GM12878 (cell line): ENCODE data around the gene TMPRSS9. TPM values are rescaled to one million over a fixed set of nuclear protein-coding genes. Genes with fewer than 3 reads are reported as not detected.

Source experiments
- ATAC-seq: fragments of 200-7000 bp; cut with Tn5 transposase; 3 replicates; pipeline ENCODE4 v1.9.1; 2020; ENCODE audit warnings: mild to moderate bottlenecking, moderate library complexity
- BruUV-seq: library from RNA; stranded (reverse); fragments of 400-500 nt; replicated peaks from 2 replicates; lab custom pipeline; 2021; lab: Mats Ljungman, UMichigan
- CTCF ChIA-PET: fragments of 300-600 bp; sonication (Branson Sonifier 250); formaldehyde crosslinking; extraction: SDS; loops from one replicate; lab custom pipeline; 2021; ENCODE audit warnings: inconsistent platforms; lab: Yijun Ruan, JAX
- POLR2A ChIA-PET: fragments of 350-600 bp; formaldehyde crosslinking; extraction: SDS; loops from one replicate; lab custom pipeline; 2021; ENCODE audit warnings: inconsistent platforms; lab: Charles Lee
- RAD21 ChIA-PET: fragments of 300-600 bp; sonication (Branson Sonifier 250); formaldehyde crosslinking; loops from one replicate; lab custom pipeline; 2023; ENCODE audit warnings: antibody characterized with exemption; ENCODE audit not compliant: unreplicated experiment; lab: Charles Lee
- SMC1A ChIA-PET: fragments of 300-600 bp; sonication (Branson Sonifier 250); formaldehyde crosslinking; loops from one replicate; lab custom pipeline; 2023; ENCODE audit not compliant: unreplicated experiment, uncharacterized antibody; lab: Charles Lee
- DNase-seq: peaks from one replicate; pipeline ENCODE4 v3.0.0-alpha.2; 2011; ENCODE audit warnings: low read depth, low spot score
- FAIRE-seq: peaks from 3 replicates; lab custom pipeline; 2011; peaks lifted over from hg19 to GRCh38; lab: Jason Lieb, UNC
- H2AFZ ChIP-seq: 2 replicates; pipeline ENCODE4 v1.6.0; 2011; ENCODE audit warnings: low read depth, low read length, control low read depth; ENCODE audit not compliant: control insufficient read depth
- H3K27ac ChIP-seq: 2 replicates; pipeline ENCODE4 v1.5.1; 2011; ENCODE audit warnings: control low read depth; ENCODE audit not compliant: control insufficient read depth, insufficient read depth
- H3K27me3 ChIP-seq, 2 experiments: replicated peaks in 1 of 2; 2 replicates each; pipeline versions ENCODE4 v1.6.0 to v1.6.1; 2011; ENCODE audit warnings: low read length in 1 of 2; ENCODE audit not compliant: control insufficient read depth in 2 of 2, insufficient read depth in 2 of 2
- H3K36me3 ChIP-seq, 2 experiments: 2 replicates each; pipeline ENCODE4 v1.5.1; 2011; ENCODE audit warnings: low read length in 1 of 2; ENCODE audit not compliant: control insufficient read depth in 2 of 2, insufficient read depth in 2 of 2
- H3K4me1 ChIP-seq: 2 replicates; pipeline ENCODE4 v1.6.1; 2011; ENCODE audit warnings: mild to moderate bottlenecking, low read length, moderate library complexity, mixed read lengths; ENCODE audit not compliant: control insufficient read depth, insufficient read depth
- H3K4me2 ChIP-seq: 2 replicates; pipeline ENCODE4 v1.6.0; 2011; ENCODE audit warnings: control low read depth; ENCODE audit not compliant: control insufficient read depth, insufficient read depth
- H3K4me3 ChIP-seq: fragments of 200-600 bp; sonication (generic); 2 replicates; pipeline ENCODE4 v1.5.1; 2016
- H3K79me2 ChIP-seq: 2 replicates; pipeline ENCODE4 v1.6.0; 2011; ENCODE audit warnings: low read length; ENCODE audit not compliant: control insufficient read depth, insufficient read depth
- H3K9ac ChIP-seq: 2 replicates; pipeline ENCODE4 v1.8.0; 2011; ENCODE audit warnings: low read length, control low read depth, mixed read lengths; ENCODE audit not compliant: control insufficient read depth, insufficient read depth
- H3K9me3 ChIP-seq: replicated peaks from 3 replicates; pipeline ENCODE4 v1.5.1; 2011; ENCODE audit warnings: mild to moderate bottlenecking, low read length; ENCODE audit not compliant: control insufficient read depth, insufficient read depth
- H4K20me1 ChIP-seq: 2 replicates; pipeline ENCODE4 v1.6.0; 2011; ENCODE audit not compliant: control insufficient read depth, insufficient read depth
- BCL11A ChIP-seq: IDR thresholded peaks from 2 replicates; pipeline ENCODE4 v1.6.1; 2011; ENCODE audit warnings: low read depth, low read length
- CHD2 ChIP-seq: IDR thresholded peaks from 2 replicates; pipeline ENCODE4 v1.6.1; 2011; ENCODE audit warnings: low read depth, low read length, improper control_type of control experiment, borderline replicate concordance
- GATAD2B ChIP-seq: fragments of 450-650 bp; conservative IDR thresholded peaks from 2 replicates; pipeline ENCODE4 v1.6.1; 2017; ENCODE audit warnings: low read depth, mild to moderate bottlenecking, moderate library complexity
- POLR2AphosphoS5 ChIP-seq: IDR thresholded peaks from 2 replicates; pipeline ENCODE4 v1.6.1; 2011; ENCODE audit warnings: mild to moderate bottlenecking, low read length, inconsistent platforms
- RAD21 ChIP-seq: IDR thresholded peaks from 2 replicates; pipeline ENCODE4 v1.6.1; 2011; ENCODE audit warnings: mild to moderate bottlenecking, low read depth, low read length, moderate library complexity; ENCODE audit not compliant: insufficient read depth
- RELA ChIP-seq: fragments of 450-650 bp; IDR thresholded peaks from 2 replicates; pipeline ENCODE4 v1.8.0; 2014; ENCODE audit warnings: borderline replicate concordance; ENCODE audit not compliant: partially characterized antibody
- SMAD1 ChIP-seq: fragments of 450-650 bp; IDR thresholded peaks from 2 replicates; pipeline ENCODE4 v1.6.1; 2018; ENCODE audit warnings: mild to moderate bottlenecking, low read depth; ENCODE audit not compliant: partially characterized antibody
- ZNF217 ChIP-seq: fragments of 450-650 bp; IDR thresholded peaks from 2 replicates; pipeline ENCODE4 v1.6.1; 2017; ENCODE audit warnings: antibody characterized with exemption, mild to moderate bottlenecking
- WGBS: methylation state at CpG from one replicate; pipeline ENCODE4 v1.1.6; 2016; ENCODE audit warnings: low lambda C conversion rate; ENCODE audit not compliant: insufficient replicate concordance, insufficient coverage; ENCODE audit errors: missing lambda C conversion rate; 5-methylcytosine and 5-hydroxymethylcytosine counted together
- in situ Hi-C: fragments of 300-500 bp; cut with MboI; formaldehyde crosslinking; loops from 9 replicates; pipeline ENCODE4 v1.14.3; 2018; ENCODE audit warnings: mixed read lengths
- intact Hi-C: fragments of 100-400 bp; cut with micrococcal nuclease; formaldehyde crosslinking; loops from one replicate; pipeline ENCODE4 v1.14.2; 2022; ENCODE audit not compliant: unreplicated experiment
- polyA plus RNA-seq, 11 experiments: library from polyadenylated mRNA; depleted of rRNA in 4 of 11; unstranded in 6 of 11; stranded (reverse) in 5 of 11; fragments of >200 nt; fragmentation: Nextera tagmentation in 4 of 11; fragmentation: Illumina TruSeq in 1 of 11; extraction: Ambion mirVana in 4 of 11; extraction: Trizol in 1 of 11; gene quantifications; 1 replicate in 1 of 11; 2 replicates in 10 of 11; pipeline versions ENCODE4 v1.2.1 to v1.2.3, GENCODE V29; 2011 to 2016; ENCODE audit warnings: inconsistent platforms in 2 of 11, missing spikeins in 2 of 11, low read depth in 1 of 11
- total RNA-seq, 4 experiments: library from RNA; depleted of rRNA in 3 of 4; stranded (reverse); fragments of >200 nt in 3 of 4; fragmentation: Illumina TruSeq in 1 of 4; extraction: Trizol in 1 of 4; gene quantifications; 2 replicates each; pipeline versions ENCODE4 v1.2.1 to v1.2.3, GENCODE V29; 2013 to 2021

The TMPRSS9 gene
- total and polyA plus RNA-seq, 10 of the 15 experiments (the other 5 are each of a cell fraction or from before 2014, with no cell fraction given), result 0.24 TPM; not detected in 9

DNA sequence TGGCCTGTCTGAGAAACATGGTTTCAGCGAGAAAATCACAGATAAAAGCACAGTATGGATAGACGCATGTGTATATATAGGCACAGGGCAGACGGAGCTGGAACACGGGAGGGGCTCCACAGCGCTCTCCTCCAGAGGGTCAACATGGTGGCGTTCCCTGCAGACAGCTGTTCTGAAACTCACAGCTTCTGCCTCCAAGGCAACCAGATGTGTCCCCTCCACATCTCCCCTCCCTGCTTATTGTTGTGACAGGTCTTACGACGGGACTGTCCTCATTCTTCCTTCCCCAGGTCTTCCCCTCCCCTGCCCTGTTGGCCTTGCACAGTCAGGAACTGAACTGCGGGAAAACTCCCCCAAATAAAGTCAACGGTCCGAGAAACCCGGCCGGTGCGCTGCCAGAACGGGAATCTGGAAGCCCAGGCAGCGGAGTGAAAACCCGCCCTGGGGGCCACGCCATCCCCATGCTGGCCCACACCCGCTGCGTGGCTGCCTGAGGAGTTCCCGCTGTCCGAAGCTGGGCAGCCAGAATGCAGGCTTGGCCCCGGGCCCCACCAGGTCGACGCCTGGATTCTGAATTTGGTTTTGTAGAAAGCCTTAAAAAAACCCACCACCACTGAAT, 70.0 kb downstream of the TMPRSS9 start:
- Histone ChIP-seq H3K4me1 (peaks cover 11% of the 10 kb centered on the region), H3K4me2 (no peak overlapping the region), H4K20me1 (no peaks in the 10 kb centered on the region; the same call in 1 of the 2 replicates), H3K9ac (no peak overlapping the region), H3K36me3 (peaks cover 7 to 35% of the 10 kb centered on the region in 2 experiments; a peak in 3 of 4 replicates), H3K4me3 (no peak overlapping the region), H3K79me2 (peaks cover 22% of the 10 kb centered on the region), H3K27ac (no peak overlapping the region), H2AFZ (no peak overlapping the region), H3K9me3 (no peaks in the 10 kb centered on the region), H3K27me3 (no peaks in the 10 kb centered on the region)
- WGBS, result 96% methylated on average over 25 of the region's 25 CpGs
- TSS peak; percentile 43 for BruUV-seq
- no peak for TF ChIP-seq ZNF217
- no peak for TF ChIP-seq RELA
- TF ChIP-seq POLR2AphosphoS5, result 0 out of 2 replicates have a peak, but pooled peaks have one; percentile 31
- TF ChIP-seq RAD21, result no peak
- no peak for TF ChIP-seq SMAD1
- DNase-seq, result no peak
- intact Hi-C loops (no loop called here), in situ Hi-C loops (no loop called here)
- RAD21 ChIA-PET, result no interaction called here
- no peak for ATAC-seq
- CTCF ChIA-PET, result no interaction called here
- SMC1A ChIA-PET, result no interaction called here
- no peak for FAIRE-seq
- POLR2A ChIA-PET, result interaction anchor here (0.6 kb wide), 2 partner anchors 45 to 176 kb away, joined by 3 to 8 read pairs; no protein-coding TSS in a partner anchor

DNA sequence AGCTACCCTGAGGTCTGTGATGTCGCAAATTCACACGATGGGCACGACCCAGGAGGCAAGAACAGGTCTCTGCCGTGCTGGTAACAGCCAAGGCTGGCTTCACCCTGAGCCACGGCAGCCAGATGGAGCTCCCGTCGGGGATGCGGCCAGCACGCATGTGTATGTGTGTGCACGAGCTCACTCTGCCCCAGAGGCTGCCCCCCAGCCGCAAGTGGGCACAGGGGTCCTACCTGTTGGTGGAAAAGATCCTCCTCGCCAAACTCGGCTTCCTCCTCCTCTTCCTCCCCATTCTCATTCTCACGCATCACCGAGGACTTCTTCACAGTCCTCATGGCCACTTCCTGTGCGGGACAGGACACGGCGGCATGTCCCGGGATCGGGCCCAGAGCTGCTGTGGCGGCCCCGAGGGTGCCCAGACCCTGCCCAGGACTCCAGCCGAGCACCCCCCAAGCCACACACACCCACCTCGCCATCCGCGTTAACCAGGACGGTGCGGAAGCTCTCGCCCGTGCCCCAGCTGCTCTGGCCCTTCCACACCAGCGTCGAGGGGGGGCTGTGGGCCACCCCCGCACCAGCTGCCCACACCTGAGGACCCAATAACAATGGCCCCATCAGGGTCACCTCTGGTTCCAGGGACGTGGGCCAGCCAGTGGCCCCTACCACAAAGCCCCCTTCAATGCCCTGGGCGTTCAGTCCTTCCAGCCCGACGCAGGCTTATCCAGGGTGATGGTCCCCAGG, 71.4 kb downstream of the TMPRSS9 start:
- ChIA-PET SMC1A (no interaction called here), RAD21 (no interaction called here), CTCF (no interaction called here), POLR2A (no interaction called here)
- Histone ChIP-seq H3K4me2 (no peak overlapping the region), H3K9me3 (no peaks in the 10 kb centered on the region), H3K79me2 (peaks cover 9% of the 10 kb centered on the region), H3K27ac (no peak overlapping the region), H4K20me1 (no peaks in the 10 kb centered on the region), H2AFZ (no peak overlapping the region), H3K4me3 (no peak overlapping the region), H3K9ac (no peak overlapping the region), H3K4me1 (peaks cover 7% of the 10 kb centered on the region), H3K36me3 (peaks cover 7 to 39% of the 10 kb centered on the region in 2 experiments; a peak in 3 of 4 replicates), H3K27me3 (no peaks in the 10 kb centered on the region)
- WGBS, result 96% methylated on average over 35 of the region's 37 CpGs
- no peak for ATAC-seq
- no TSS peak for BruUV-seq
- intact Hi-C loops, result no loop called here
- TF ChIP-seq BCL11A (no peak), GATAD2B (no peak), CHD2 (no peak)
- no peak for FAIRE-seq
- in situ Hi-C loops, result no loop called here
- no peak for DNase-seq
